ENCODE measurements around the gene ADAM12.

DNA sequence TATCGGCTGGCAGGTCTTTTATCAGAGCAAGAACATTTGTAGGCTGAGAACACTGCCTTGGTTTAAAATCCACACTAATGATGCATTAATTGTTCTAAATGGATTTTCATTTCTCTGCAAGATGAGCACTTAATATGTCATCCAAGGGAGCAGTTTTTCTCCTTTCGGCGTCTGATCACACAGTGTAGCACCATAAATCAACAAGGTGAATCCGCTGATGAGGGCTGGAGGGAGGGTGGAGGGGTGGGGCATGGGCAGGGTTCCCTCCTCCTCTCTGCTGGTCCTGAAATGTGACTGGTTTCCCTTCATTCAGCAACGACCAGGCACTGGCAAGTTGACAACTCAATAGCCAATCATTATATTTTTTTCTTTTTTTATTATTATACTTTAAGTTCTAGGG, 45.6 kb downstream of the ADAM12 start:
- TF ChIP-seq POLR2AphosphoS5 (IDR thresholded peaks at IDR 0.05; ENCODE audit: low read depth, low read length) (no peak), DR1 (CRISPR knock-in tag; IDR thresholded peaks at IDR 0.05) (no peak), JUND (CRISPR knock-in tag; IDR thresholded peaks at IDR 0.05) (no peak)
- TF ChIP-seq, protein P1, sequence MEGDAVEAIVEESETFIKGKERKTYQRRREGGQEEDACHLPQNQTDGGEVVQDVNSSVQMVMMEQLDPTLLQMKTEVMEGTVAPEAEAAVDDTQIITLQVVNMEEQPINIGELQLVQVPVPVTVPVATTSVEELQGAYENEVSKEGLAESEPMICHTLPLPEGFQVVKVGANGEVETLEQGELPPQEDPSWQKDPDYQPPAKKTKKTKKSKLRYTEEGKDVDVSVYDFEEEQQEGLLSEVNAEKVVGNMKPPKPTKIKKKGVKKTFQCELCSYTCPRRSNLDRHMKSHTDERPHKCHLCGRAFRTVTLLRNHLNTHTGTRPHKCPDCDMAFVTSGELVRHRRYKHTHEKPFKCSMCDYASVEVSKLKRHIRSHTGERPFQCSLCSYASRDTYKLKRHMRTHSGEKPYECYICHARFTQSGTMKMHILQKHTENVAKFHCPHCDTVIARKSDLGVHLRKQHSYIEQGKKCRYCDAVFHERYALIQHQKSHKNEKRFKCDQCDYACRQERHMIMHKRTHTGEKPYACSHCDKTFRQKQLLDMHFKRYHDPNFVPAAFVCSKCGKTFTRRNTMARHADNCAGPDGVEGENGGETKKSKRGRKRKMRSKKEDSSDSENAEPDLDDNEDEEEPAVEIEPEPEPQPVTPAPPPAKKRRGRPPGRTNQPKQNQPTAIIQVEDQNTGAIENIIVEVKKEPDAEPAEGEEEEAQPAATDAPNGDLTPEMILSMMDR (CRISPR knock-in tag; IDR thresholded peaks at IDR 0.05): no peak
